RWPE2 (cell line): ENCODE data around the gene CDRT4.

ENCODE experiments used
- ATAC-seq: fragments of 200-7000 bp; cut with Tn5 transposase; 3 replicates; pipeline ENCODE4 v1.9.1; 2021; ENCODE audit warnings: low read depth
- DNase-seq: peaks from one replicate; pipeline ENCODE4 v3.0.0-alpha.2; 2020; ENCODE audit warnings: low spot score
- H3K27ac ChIP-seq: fragments of 450-650 bp; 2 replicates; pipeline ENCODE4 v1.5.1; 2017; ENCODE audit warnings: mild to moderate bottlenecking; ENCODE audit not compliant: poor library complexity, severe bottlenecking
- H3K27me3 ChIP-seq: fragments of 250-450 bp; sonication (Bioruptor Pico); 2 replicates; pipeline ENCODE4 v1.5.1; 2021; ENCODE audit warnings: mild to moderate bottlenecking, moderate library complexity; ENCODE audit not compliant: insufficient read depth, poor library complexity, severe bottlenecking
- H3K36me3 ChIP-seq: fragments of 250-450 bp; sonication (Bioruptor Pico); 2 replicates; pipeline ENCODE4 v1.5.1; 2020; ENCODE audit warnings: low read depth, mild to moderate bottlenecking, moderate library complexity
- H3K4me1 ChIP-seq: fragments of 250-450 bp; sonication (Bioruptor Pico); 2 replicates; pipeline ENCODE4 v1.5.1; 2021; ENCODE audit warnings: mild to moderate bottlenecking, moderate library complexity; ENCODE audit not compliant: insufficient read depth, poor library complexity, severe bottlenecking
- H3K4me3 ChIP-seq: fragments of 250-450 bp; sonication (Bioruptor Pico); 2 replicates; pipeline ENCODE4 v1.5.1; 2021; ENCODE audit warnings: mild to moderate bottlenecking, moderate library complexity; ENCODE audit not compliant: severe bottlenecking
- H3K9me3 ChIP-seq: fragments of 250-450 bp; sonication (Bioruptor Pico); 2 replicates; pipeline ENCODE4 v1.5.1; 2021; ENCODE audit warnings: mild to moderate bottlenecking, moderate library complexity; ENCODE audit not compliant: severe bottlenecking
- TF ChIP-seq, protein P1 (sequence below): fragments of 450-650 bp; IDR thresholded peaks from one replicate; pipeline ENCODE4 v1.5.1; 2017; ENCODE audit warnings: mild to moderate bottlenecking, moderate library complexity; ENCODE audit not compliant: poor library complexity, severe bottlenecking

CDRT4 gene

DNA sequence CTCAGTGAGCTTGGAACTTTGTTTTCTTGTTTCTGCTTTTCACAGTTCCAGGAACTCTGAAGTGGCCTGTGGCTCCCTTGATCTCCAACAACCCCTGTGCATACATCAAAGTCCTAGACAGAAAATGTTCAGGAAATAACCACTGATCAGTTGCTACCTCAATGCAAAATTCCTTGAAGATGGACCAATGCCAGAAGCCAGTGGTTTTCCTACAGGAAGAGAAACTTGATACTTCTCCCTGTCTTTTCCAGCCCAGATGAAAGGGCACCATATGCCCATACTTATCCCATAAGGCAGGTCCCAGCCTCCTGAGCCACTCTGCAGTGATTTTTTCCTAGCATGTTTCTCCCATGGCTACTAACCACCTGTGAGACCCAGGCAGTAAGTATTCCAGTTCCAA, 12.3 kb upstream of the CDRT4 start:
- H3K4me3 ChIP-seq, result no peak overlapping the region
- ATAC-seq, result peak; percentile 65
- TF ChIP-seq, protein P1, sequence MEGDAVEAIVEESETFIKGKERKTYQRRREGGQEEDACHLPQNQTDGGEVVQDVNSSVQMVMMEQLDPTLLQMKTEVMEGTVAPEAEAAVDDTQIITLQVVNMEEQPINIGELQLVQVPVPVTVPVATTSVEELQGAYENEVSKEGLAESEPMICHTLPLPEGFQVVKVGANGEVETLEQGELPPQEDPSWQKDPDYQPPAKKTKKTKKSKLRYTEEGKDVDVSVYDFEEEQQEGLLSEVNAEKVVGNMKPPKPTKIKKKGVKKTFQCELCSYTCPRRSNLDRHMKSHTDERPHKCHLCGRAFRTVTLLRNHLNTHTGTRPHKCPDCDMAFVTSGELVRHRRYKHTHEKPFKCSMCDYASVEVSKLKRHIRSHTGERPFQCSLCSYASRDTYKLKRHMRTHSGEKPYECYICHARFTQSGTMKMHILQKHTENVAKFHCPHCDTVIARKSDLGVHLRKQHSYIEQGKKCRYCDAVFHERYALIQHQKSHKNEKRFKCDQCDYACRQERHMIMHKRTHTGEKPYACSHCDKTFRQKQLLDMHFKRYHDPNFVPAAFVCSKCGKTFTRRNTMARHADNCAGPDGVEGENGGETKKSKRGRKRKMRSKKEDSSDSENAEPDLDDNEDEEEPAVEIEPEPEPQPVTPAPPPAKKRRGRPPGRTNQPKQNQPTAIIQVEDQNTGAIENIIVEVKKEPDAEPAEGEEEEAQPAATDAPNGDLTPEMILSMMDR, result no peak
- H3K27me3 ChIP-seq, result no peaks in the 10 kb centered on the region
- H3K36me3 ChIP-seq, result no peaks in the 10 kb centered on the region
- DNase-seq, result no peak
- H3K9me3 ChIP-seq, result no peaks in the 10 kb centered on the region
- no peak overlapping the region for H3K27ac ChIP-seq
- peaks cover 4% of the 10 kb centered on the region for H3K4me1 ChIP-seq

DNA sequence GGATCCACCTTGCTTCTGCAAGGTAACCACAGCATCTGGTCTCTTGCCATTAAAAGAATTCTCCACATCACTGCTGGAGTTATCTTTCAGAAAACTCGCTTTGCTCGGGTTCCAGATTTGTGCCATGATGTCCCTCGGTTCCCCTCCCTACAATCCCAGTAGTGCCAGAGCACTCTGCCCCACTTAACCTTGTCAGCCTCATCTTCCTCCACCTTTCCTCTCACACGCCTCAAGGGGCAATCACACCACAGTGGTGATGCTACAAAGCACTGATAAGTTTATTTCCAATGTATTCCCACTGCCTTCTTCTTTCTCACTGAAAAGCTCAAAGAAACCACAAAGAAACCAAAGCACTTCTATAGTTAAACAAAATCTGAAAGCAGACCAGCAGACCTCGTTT, 11.4 kb upstream of the CDRT4 start:
- H3K4me3 ChIP-seq, result no peak overlapping the region
- H3K9me3 ChIP-seq, result no peaks in the 10 kb centered on the region
- TF ChIP-seq, protein P1, result no peak
- no peaks in the 10 kb centered on the region for H3K27me3 ChIP-seq
- DNase-seq, result no peak
- peaks cover 4% of the 10 kb centered on the region for H3K4me1 ChIP-seq
- no peak for ATAC-seq
- no peak overlapping the region for H3K27ac ChIP-seq
- no peaks in the 10 kb centered on the region for H3K36me3 ChIP-seq

DNA sequence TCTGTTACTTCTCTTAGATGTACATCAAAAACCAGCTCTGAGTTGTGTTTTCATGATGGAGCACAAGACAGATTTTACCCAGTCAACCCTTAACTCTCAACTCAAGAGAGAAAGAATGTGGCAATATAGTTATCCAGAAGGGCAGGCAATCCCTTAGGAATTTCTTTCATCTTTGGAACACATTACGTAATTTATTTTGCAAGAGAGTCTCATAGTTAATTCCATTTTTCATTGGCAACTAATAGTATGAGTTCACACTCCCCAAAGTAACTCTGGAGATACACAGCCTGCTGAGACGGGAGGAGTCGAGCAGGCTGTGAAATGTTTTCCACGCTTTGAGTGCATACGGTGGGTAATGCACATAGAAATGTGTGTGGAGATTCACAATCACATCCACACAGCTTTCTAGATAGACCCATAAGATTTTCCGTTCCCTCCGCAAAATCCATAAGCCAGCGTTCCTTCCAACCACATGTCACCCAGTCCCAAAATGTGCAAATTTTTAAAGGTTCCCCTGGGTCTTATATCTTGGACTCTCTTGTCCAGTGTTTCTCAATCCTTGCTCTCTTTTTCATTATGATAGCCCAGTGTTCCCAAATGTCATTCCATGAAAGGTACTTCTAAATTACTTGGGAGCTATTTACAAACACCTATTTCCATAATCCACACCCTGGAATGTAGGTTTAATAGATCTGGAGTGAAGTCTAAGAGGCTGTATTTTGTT, 8.4 kb upstream of the CDRT4 start:
- DNase-seq, result no peak
- H3K4me3 ChIP-seq, result no peak overlapping the region
- no peaks in the 10 kb centered on the region for H3K27me3 ChIP-seq
- H3K27ac ChIP-seq, result no peak overlapping the region
- ATAC-seq, result peak; percentile 44; the same call in 2 of the 3 replicates
- 0 out of 2 replicates have a peak, but pooled peaks cover 6% of the 10 kb centered on the region for H3K36me3 ChIP-seq
- TF ChIP-seq, protein P1, result no peak
- no peaks in the 10 kb centered on the region for H3K9me3 ChIP-seq
- H3K4me1 ChIP-seq, result peaks cover 4% of the 10 kb centered on the region

DNA sequence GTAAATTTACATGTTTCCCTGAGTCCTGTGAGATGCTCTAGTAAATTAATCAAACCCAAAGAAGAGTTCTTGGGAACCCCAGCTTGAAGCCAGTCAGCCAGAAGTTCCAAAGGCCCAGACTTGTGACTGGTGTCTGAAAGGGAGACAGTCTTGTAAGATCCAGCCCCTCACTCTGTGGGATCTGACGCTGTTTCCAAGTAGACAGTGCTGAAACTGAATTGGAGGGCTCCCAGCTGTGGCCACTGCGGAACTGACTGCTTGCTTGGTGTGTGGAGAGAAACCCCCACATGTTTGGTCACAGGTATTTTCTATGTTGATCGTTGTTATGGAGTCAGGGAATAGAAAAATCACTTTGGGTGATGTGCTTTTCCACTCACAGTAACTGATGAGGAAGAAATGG, 5.5 kb upstream of the CDRT4 start:
- Histone ChIP-seq H3K4me1 (no peaks in the 10 kb centered on the region), H3K4me3 (no peak overlapping the region), H3K27me3 (no peaks in the 10 kb centered on the region), H3K27ac (no peak overlapping the region), H3K9me3 (no peaks in the 10 kb centered on the region), H3K36me3 (0 out of 2 replicates have a peak, but pooled peaks cover 6% of the 10 kb centered on the region)
- no peak for ATAC-seq
- TF ChIP-seq, protein P1, result no peak
- DNase-seq, result no peak

DNA sequence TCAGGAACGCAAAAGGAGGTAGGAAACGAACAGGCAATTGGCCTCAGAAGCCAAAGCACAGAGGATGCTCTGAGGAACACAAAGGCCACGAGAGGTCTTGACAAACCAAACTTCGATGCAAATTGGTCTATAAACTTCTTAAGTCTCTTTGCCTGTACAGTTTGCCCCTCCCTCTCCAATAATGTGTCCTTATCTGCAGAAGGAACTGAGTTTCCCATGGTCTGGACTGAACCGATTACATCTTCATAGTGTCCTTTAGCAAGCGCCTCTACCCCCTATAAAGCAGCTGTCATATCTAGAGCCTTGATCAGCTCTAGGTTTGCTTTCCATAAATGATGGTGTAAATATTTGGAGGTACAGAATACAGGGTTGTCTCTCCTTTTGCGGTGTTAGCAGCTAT, 3.1 kb upstream of the CDRT4 start:
- Histone ChIP-seq H3K36me3 (0 out of 2 replicates have a peak, but pooled peaks cover 6% of the 10 kb centered on the region), H3K4me3 (no peak overlapping the region), H3K4me1 (no peaks in the 10 kb centered on the region), H3K27me3 (no peaks in the 10 kb centered on the region), H3K27ac (no peak overlapping the region), H3K9me3 (no peaks in the 10 kb centered on the region)
- TF ChIP-seq, protein P1, result no peak
- DNase-seq (no peak), ATAC-seq (no peak)
